ENCODE results near the gene RFX2.

GRCh38 chr19:5996102-5996501, 114.2 kb downstream of the RFX2 start:
- TF ChIP-seq CTCF (IDR thresholded peaks at IDR 0.05 in 2 of 3, conservative IDR thresholded peaks at IDR 0.05 in 1 of 3; ENCODE audit: control insufficient read depth in 2 of 3, extremely low read depth in 1 of 3, insufficient read depth in 1 of 3, low read depth in 3 of 3, low read length in 3 of 3) (no peak), POLR2A (IDR thresholded peaks at IDR 0.05; ENCODE audit: low read depth, low read length) (no peak), ZBTB33 (IDR thresholded peaks at IDR 0.05) (no peak), NR2C2 (IDR thresholded peaks at IDR 0.05; ENCODE audit: borderline replicate concordance, control insufficient read depth, insufficient read length, low read depth) (no peak), REST (IDR thresholded peaks at IDR 0.05; ENCODE audit: low read depth, low read length) (no peak), HSF1 (IDR thresholded peaks at IDR 0.05; ENCODE audit: low read depth, low read length) (no peak), ZSCAN29 (IDR thresholded peaks at IDR 0.05) (no peak), MXI1 (IDR thresholded peaks at IDR 0.05; ENCODE audit: low read depth, low read length) (no peak), HDAC2 (IDR thresholded peaks at IDR 0.05) (no peak), ZNF622 (IDR thresholded peaks at IDR 0.05) (no peak), ZNF592 (IDR thresholded peaks at IDR 0.05) (no peak)
